ENCODE measurements around the gene SLC35F1. TPM values are rescaled to one million over a fixed set of nuclear protein-coding genes. Genes with fewer than 3 reads are reported as not detected.

Gene SLC35F1
- total RNA-seq, 1 donor from 2014 or later, result 4.5 TPM

DNA sequence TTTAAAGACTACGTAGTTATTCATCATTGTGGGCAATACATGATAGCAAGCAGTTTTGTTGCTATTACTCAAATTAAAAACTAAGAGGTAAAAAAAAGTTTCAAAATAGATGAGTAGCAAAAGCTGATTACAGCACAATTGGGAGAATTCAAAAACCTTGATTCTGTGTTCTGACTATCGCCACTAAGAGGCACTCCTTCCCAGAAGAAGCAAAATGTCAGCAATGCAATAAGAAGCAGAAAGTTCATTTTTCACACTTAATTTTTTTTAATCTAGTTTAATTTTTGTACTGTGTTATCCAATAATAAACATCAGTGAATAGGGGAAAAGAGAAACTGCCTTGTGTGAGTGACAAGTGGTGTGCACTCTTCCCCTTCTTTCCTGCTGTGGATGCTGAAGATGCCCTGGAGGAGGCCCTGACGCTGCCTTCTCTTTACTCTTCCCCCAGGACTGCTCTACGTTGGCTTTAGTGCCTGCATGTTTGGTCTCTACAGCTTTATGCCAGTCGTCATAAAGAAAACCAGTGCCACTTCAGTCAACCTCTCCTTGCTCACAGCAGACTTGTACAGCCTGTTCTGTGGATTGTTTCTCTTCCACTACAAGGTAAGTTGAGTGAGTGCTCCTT, 377.8 kb downstream of the SLC35F1 start:
- Mint-ChIP-seq H3K4me3 (ENCODE audit: low read depth) (no peak overlapping the region), H3K9me3 (ENCODE audit: low read depth) (no peaks in the 10 kb centered on the region), H3K27ac (no peak overlapping the region), H3K27me3 (no peaks in the 10 kb centered on the region), H3K4me1 (ENCODE audit: low read depth) (peaks cover 8% of the 10 kb centered on the region), H3K36me3 (ENCODE audit: insufficient read depth) (no peaks in the 10 kb centered on the region)
- TF ChIP-seq, protein P1, sequence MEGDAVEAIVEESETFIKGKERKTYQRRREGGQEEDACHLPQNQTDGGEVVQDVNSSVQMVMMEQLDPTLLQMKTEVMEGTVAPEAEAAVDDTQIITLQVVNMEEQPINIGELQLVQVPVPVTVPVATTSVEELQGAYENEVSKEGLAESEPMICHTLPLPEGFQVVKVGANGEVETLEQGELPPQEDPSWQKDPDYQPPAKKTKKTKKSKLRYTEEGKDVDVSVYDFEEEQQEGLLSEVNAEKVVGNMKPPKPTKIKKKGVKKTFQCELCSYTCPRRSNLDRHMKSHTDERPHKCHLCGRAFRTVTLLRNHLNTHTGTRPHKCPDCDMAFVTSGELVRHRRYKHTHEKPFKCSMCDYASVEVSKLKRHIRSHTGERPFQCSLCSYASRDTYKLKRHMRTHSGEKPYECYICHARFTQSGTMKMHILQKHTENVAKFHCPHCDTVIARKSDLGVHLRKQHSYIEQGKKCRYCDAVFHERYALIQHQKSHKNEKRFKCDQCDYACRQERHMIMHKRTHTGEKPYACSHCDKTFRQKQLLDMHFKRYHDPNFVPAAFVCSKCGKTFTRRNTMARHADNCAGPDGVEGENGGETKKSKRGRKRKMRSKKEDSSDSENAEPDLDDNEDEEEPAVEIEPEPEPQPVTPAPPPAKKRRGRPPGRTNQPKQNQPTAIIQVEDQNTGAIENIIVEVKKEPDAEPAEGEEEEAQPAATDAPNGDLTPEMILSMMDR (IDR thresholded peaks at IDR 0.05; ENCODE audit: unreplicated experiment), result peak; percentile 41
- DNase-seq (ENCODE audit: low spot score, unreplicated experiment), result no peak

DNA sequence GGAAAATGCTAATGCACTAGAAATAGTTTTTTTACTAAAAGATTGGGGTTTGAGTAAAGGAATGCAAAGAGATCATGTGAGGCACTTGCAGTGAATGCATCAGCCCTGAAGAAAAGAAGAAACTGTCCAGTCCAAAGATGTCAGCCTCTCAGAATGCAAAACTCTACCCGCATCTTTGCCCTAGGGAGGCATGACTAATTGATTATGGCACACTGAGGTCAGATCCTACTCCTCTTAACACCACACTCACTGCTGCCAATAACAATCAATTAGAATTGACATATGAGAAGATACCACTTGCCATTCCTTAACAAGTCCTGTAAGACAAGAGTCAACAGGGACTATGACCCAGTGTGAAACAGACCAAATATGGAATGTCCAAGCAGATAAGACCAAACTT, 378.7 kb downstream of the SLC35F1 start:
- Mint-ChIP-seq H3K9me3 (ENCODE audit: low read depth) (no peaks in the 10 kb centered on the region), H3K27me3 (no peaks in the 10 kb centered on the region), H3K4me3 (ENCODE audit: low read depth) (no peak overlapping the region), H3K36me3 (ENCODE audit: insufficient read depth) (no peaks in the 10 kb centered on the region), H3K27ac (no peak overlapping the region), H3K4me1 (ENCODE audit: low read depth) (peaks cover 7% of the 10 kb centered on the region)
- DNase-seq (ENCODE audit: low spot score, unreplicated experiment), result no peak
- TF ChIP-seq, protein P1 (IDR thresholded peaks at IDR 0.05; ENCODE audit: unreplicated experiment), result no peak

DNA sequence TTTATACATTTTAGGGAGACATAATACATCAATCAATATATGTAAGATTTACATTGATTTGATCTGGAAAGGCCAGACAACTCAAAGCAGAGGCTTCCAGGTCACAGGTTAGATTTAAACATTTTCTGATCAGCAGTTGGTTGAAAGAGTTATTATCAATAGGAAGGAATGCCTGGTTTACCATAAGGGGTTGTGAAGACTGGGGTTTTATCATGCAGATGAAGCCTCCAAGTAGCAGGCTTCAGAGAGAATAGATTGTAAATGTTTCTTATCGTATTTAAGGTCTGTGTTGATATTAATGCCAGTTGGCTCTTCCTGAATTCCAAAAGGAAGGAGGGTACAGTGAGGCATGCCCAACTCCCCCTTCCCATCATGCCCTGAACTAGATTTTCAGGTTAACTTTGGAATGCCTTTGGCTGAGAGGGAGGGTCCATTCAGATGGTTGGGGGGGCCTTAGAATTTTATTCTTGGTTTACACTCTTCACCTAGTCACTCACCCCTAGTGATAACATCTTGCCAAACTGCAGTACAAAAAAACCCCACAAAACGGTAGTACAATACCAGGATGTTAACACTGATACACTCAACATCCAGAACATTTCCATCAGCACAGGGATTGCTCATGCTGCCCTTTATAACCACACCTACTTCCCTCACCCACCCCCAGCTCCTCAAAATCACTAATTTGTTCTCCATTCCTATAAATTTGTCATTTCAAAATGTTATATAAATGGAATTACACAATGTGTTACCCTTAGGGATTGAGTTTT, 381.5 kb downstream of the SLC35F1 start:
- Mint-ChIP-seq H3K4me3 (ENCODE audit: low read depth) (no peak overlapping the region), H3K4me1 (ENCODE audit: low read depth) (peaks cover 8% of the 10 kb centered on the region), H3K36me3 (ENCODE audit: insufficient read depth) (no peaks in the 10 kb centered on the region), H3K27me3 (no peaks in the 10 kb centered on the region), H3K9me3 (ENCODE audit: low read depth) (no peaks in the 10 kb centered on the region), H3K27ac (no peak overlapping the region)
- TF ChIP-seq, protein P1 (IDR thresholded peaks at IDR 0.05; ENCODE audit: unreplicated experiment), result no peak
- DNase-seq (ENCODE audit: low spot score, unreplicated experiment), result no peak

DNA sequence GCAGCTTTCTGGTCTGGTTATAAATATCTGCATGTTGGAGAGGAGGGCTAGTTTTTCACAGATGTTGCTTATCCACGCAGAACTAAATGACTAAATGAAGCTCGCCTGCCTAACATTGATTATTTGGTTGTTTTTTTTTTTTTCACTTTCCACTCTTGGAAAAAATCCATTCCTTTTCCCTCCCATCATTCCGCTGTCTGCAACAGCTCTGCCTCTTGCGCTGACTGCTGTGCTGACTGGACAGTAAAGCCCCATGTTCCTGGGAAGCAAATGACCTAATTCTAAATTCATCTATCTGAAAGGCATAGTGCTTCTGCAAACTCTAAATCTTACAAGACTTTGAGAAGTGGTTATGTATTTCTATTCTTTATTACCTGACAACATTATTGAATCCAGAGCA, 385.5 kb downstream of the SLC35F1 start:
- Mint-ChIP-seq H3K9me3 (ENCODE audit: low read depth) (no peaks in the 10 kb centered on the region), H3K4me1 (ENCODE audit: low read depth) (peaks cover 10% of the 10 kb centered on the region), H3K27me3 (no peaks in the 10 kb centered on the region), H3K4me3 (ENCODE audit: low read depth) (no peak overlapping the region), H3K36me3 (ENCODE audit: insufficient read depth) (no peaks in the 10 kb centered on the region), H3K27ac (peak overlapping the region; percentile 16)
- no peak for DNase-seq (ENCODE audit: low spot score, unreplicated experiment)
- TF ChIP-seq, protein P1 (IDR thresholded peaks at IDR 0.05; ENCODE audit: unreplicated experiment), result no peak

DNA sequence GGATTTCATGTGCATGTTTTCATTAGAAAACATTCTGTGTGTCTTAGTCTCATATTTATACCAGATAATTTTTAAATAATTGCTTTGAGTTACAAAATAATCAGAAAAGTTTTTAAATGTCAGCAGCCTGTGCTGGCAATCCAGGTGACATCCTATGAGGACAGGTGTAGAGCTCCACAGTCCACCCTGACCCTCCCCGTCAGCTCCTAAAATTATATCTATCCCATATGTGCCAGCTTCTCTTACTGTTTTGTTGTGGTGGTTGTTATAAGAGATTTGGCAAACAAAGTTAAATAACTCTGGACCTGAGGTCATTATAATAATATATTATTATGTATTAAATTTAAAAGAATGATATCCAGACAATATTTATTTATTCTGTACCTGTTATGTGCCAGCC, 387.8 kb downstream of the SLC35F1 start:
- H3K36me3 Mint-ChIP-seq (ENCODE audit: insufficient read depth), result no peaks in the 10 kb centered on the region
- H3K27ac Mint-ChIP-seq, result no peak overlapping the region
- no peak for DNase-seq (ENCODE audit: low spot score, unreplicated experiment)
- peaks cover 10% of the 10 kb centered on the region for H3K4me1 Mint-ChIP-seq (ENCODE audit: low read depth)
- no peaks in the 10 kb centered on the region for H3K27me3 Mint-ChIP-seq
- H3K9me3 Mint-ChIP-seq (ENCODE audit: low read depth), result no peaks in the 10 kb centered on the region
- TF ChIP-seq, protein P1 (IDR thresholded peaks at IDR 0.05; ENCODE audit: unreplicated experiment), result no peak
- H3K4me3 Mint-ChIP-seq (ENCODE audit: low read depth), result no peak overlapping the region

Measured in progenitor cell of endocrine pancreas (in vitro differentiated cells).